Measurements from ENCODE around the gene SOX8. TPM values are rescaled to one million over a fixed set of nuclear protein-coding genes. Genes with fewer than 3 reads are reported as not detected.
"Not testable (repeated sequence)": the region's sequence is repeated elsewhere in the genome, so short reads cannot be mapped to it uniquely, and the experiment has no call there.

SOX8 gene
- polyA plus RNA-seq, 1 experiment: not detected

DNA sequence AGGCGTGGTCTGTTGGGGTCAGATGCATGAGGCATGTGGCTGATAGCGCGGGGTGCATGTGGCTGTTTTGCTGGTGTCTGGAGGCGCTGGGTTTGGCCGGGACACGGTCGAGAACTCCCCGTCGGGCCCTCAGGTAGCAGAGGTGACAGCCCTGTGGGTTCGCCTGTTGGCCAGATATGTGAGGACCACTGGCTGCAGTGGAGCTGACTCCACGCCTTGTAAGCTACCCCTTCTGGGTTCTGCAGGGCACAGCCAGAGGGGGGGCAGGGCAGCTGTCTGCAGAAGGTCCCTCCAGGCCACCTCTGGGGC lies 38.5 kb downstream of the SOX8 start:
- CTCF ChIA-PET: no interaction called here
- Histone ChIP-seq H3K4me3 (ENCODE audit: low read depth, low read length) (no peak overlapping the region), H3K9me3 (ENCODE audit: control insufficient read depth, insufficient read depth, low read length) (peaks cover 3% of the 10 kb centered on the region; the same call in 1 of the 2 replicates), H3K27ac (ENCODE audit: low read depth, low read length) (no peak overlapping the region), H3K27me3 (ENCODE audit: control insufficient read depth, insufficient read depth, low read length) (peaks cover 14% of the 10 kb centered on the region)
- no peak for DNase-seq (ENCODE audit: low read depth, low spot score)
- TF ChIP-seq, protein P1, sequence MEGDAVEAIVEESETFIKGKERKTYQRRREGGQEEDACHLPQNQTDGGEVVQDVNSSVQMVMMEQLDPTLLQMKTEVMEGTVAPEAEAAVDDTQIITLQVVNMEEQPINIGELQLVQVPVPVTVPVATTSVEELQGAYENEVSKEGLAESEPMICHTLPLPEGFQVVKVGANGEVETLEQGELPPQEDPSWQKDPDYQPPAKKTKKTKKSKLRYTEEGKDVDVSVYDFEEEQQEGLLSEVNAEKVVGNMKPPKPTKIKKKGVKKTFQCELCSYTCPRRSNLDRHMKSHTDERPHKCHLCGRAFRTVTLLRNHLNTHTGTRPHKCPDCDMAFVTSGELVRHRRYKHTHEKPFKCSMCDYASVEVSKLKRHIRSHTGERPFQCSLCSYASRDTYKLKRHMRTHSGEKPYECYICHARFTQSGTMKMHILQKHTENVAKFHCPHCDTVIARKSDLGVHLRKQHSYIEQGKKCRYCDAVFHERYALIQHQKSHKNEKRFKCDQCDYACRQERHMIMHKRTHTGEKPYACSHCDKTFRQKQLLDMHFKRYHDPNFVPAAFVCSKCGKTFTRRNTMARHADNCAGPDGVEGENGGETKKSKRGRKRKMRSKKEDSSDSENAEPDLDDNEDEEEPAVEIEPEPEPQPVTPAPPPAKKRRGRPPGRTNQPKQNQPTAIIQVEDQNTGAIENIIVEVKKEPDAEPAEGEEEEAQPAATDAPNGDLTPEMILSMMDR (IDR thresholded peaks at IDR 0.05; ENCODE audit: low read depth, low read length): no peak
- POLR2A ChIA-PET: no interaction called here

DNA sequence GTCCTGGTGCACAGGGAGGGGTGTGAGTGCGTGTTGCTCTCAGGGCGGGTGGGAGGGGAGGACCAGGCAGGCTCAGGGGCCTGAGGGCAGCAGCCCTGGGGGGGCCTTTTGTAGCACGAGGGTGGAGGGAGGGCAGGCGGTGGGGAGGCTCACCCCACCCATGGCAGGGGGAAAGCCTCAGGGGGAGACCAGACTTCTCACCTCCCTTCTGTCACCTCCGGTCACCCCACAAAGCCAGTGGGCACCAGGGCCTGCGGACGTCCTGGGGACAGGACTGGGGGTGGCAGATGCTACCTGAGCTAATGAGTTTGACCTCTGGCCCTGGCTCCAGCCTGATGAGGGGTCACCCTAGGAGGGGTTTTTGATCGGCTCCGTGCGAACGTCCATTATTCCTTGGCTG lies 39.0 kb downstream of the SOX8 start:
- no peak overlapping the region for H3K4me3 ChIP-seq (ENCODE audit: low read depth, low read length)
- POLR2A ChIA-PET: no interaction called here
- peaks cover 19% of the 10 kb centered on the region for H3K27me3 ChIP-seq (ENCODE audit: control insufficient read depth, insufficient read depth, low read length)
- peaks cover 3% of the 10 kb centered on the region; the same call in 1 of the 2 replicates for H3K9me3 ChIP-seq (ENCODE audit: control insufficient read depth, insufficient read depth, low read length)
- no peak for DNase-seq (ENCODE audit: low read depth, low spot score)
- CTCF ChIA-PET: no interaction called here
- TF ChIP-seq, protein P1 (IDR thresholded peaks at IDR 0.05; ENCODE audit: low read depth, low read length): no peak
- H3K27ac ChIP-seq (ENCODE audit: low read depth, low read length): no peak overlapping the region

DNA sequence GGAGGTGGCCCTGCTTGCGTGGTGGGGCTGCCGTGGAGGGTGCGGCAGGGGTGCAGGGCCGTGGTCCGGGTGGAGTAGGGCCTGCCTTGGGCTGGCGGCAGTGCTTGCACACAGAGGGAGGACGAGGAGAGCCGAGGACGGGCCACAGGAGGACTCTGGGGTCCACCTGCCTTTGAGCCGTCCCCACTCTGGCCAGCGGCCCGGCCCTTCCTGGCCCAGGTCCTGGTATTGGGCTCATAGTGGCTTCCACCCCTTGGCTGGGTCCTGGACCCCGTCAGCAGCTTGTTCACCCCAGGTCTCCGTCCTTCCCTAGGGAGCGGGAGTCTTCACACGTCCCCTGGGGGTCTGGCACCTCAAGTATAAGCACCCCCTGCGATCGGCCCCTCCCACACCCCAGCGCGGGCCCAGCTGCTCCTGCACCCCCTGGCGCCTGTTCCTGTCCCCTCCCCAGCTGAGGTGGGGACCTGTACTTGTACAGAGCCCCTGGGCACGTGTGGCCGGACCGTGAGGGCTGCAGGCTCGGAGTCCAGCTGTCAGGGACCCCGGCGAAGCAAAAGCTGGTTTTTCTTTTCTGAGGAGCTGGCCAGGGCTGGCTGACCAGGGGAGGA lies 40.1 kb downstream of the SOX8 start:
- TF ChIP-seq, protein P1 (IDR thresholded peaks at IDR 0.05; ENCODE audit: low read depth, low read length): no peak
- Histone ChIP-seq H3K27ac (ENCODE audit: low read depth, low read length) (no peak overlapping the region), H3K4me3 (ENCODE audit: low read depth, low read length) (no peak overlapping the region), H3K9me3 (ENCODE audit: control insufficient read depth, insufficient read depth, low read length) (peaks cover 6% of the 10 kb centered on the region; the same call in 1 of the 2 replicates), H3K27me3 (ENCODE audit: control insufficient read depth, insufficient read depth, low read length) (peaks cover 24% of the 10 kb centered on the region)
- POLR2A ChIA-PET: no interaction called here
- no peak for DNase-seq (ENCODE audit: low read depth, low spot score)
- CTCF ChIA-PET: interaction anchor here (0.6 kb wide), 1 partner anchor 34 kb away, joined by 4 read pairs; no protein-coding TSS in a partner anchor

DNA sequence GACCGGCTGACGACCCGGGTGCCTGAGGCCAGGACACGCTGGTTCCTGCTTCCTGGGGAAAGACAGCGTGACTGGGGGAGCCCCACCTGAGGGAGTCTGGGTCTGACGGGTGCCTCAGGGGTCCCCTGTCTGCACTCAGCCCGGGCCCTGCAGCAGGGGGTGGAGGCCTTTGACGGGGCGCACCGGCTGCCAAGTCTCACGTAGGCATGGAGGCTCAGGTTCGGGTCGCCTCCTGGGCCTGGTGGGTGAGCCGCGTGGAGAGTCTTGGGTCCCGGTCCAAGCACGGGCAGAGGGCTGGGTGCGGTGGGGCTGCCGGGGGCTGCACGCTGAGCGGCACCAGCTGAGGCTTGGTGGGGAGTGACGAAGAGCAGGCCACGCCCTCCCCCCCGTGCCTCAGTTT lies 40.9 kb downstream of the SOX8 start:
- ChIA-PET CTCF (no interaction called here), POLR2A (no interaction called here)
- peaks cover 8% of the 10 kb centered on the region; the same call in 1 of the 2 replicates for H3K9me3 ChIP-seq (ENCODE audit: control insufficient read depth, insufficient read depth, low read length)
- no peak overlapping the region for H3K4me3 ChIP-seq (ENCODE audit: low read depth, low read length)
- no peak overlapping the region for H3K27ac ChIP-seq (ENCODE audit: low read depth, low read length)
- no peak for DNase-seq (ENCODE audit: low read depth, low spot score)
- H3K27me3 ChIP-seq (ENCODE audit: control insufficient read depth, insufficient read depth, low read length): peaks cover 24% of the 10 kb centered on the region
- TF ChIP-seq, protein P1 (IDR thresholded peaks at IDR 0.05; ENCODE audit: low read depth, low read length): no peak

DNA sequence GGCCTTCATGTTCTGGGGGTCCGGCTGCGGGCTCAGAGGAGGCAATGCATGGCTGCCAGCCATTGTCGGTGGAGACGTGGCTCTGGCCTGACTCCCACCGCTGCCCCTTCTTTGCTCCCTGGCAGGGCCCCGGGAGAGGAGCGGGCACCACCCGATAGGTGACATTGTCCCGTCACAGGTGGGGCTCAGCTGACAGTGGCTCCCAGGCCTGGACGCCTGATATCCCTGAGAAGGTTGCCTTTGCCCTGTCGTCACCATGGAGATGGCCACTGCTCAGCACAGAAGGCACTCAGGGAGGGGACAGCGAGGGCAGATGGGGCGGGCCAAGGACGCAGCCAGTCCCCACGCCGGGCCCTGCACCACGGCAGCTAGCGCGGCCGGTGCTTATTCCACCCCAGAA lies 42.6 kb downstream of the SOX8 start:
- Histone ChIP-seq H3K4me3 (ENCODE audit: low read depth, low read length) (no peak overlapping the region), H3K9me3 (ENCODE audit: control insufficient read depth, insufficient read depth, low read length) (peaks cover 8% of the 10 kb centered on the region; the same call in 1 of the 2 replicates), H3K27me3 (ENCODE audit: control insufficient read depth, insufficient read depth, low read length) (peaks cover 33% of the 10 kb centered on the region), H3K27ac (ENCODE audit: low read depth, low read length) (no peak overlapping the region)
- ChIA-PET CTCF (no interaction called here), POLR2A (no interaction called here)
- TF ChIP-seq, protein P1 (IDR thresholded peaks at IDR 0.05; ENCODE audit: low read depth, low read length): no peak
- no peak for DNase-seq (ENCODE audit: low read depth, low spot score)

DNA sequence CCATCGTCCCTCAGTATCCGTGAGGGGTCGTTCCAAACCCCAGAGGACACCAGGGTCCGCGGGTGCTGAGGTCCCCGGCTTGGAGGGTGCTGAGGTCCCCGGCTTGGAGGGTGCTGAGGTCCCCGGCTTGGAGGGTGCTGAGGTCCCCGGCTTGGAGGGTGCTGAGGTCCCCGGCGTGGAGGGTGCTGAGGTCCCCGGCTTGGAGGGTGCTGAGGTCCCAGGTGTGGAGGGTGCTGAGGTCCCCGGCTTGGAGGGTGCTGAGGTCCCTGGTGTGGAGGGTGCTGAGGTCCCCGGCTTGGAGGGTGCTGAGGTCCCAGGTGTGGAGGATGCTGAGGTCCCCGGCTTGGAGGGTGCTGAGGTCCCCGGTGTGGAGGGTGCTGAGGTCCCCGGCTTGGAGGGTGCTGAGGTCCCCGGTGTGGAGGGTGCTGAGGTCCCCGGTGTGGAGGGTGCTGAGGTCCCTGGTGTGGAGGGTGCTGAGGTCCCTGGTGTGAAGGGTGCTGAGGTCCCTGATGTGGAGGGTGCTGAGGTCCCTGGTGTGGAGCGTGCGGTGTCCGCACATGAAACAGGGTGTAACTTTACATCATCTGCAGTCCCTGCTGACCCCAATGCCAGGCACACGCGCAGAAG lies 43.7 kb downstream of the SOX8 start:
- peak; percentile 8 for DNase-seq (ENCODE audit: low read depth, low spot score)
- POLR2A ChIA-PET; H3K4me3 ChIP-seq (ENCODE audit: low read depth, low read length); CTCF ChIA-PET; H3K9me3 ChIP-seq (ENCODE audit: control insufficient read depth, insufficient read depth, low read length); H3K27ac ChIP-seq (ENCODE audit: low read depth, low read length): not testable (repeated sequence)
- H3K27me3 ChIP-seq (ENCODE audit: control insufficient read depth, insufficient read depth, low read length): peaks cover 37% of the 10 kb centered on the region
